ENCODE results near the gene SLC51B. TPM values are rescaled to one million over a fixed set of nuclear protein-coding genes. Genes with fewer than 3 reads are reported as not detected.

SLC51B gene
- total RNA-seq, 1 experiment from 2014 or later: not detected

DNA sequence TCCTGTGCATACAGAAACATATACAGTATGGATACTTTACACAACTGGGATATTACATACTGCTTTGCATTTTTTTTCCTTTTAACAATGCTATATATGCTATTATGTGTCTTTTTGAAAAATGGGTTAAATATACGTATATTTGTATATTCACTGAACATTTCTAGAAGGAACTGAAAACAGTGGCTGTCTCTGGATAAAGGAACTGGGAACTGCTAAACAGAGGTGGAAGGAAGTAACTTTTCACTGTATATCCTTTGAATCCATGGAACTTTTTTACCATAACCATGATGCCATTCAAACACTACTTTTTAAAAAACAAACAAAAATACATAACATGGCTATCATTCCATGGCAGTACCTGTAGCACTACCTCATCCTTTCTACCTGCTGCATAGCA, 17.6 kb upstream of the SLC51B start:
- POLR2A ChIA-PET: no interaction called here
- ATAC-seq (no peak), DNase-seq (ENCODE audit: low read depth, low spot score) (no peak)
- Histone ChIP-seq H3K36me3 (ENCODE audit: control insufficient read depth in 1 of 2, insufficient read depth in 2 of 2, low read length in 2 of 2) (peaks cover 25 to 28% of the 10 kb centered on the region in 2 experiments; a peak in 3 of 4 replicates), H2AFZ (ENCODE audit: low read depth, low read length, poor library complexity, severe bottlenecking) (no peak overlapping the region), H3K4me3 (replicated peaks in 1 of 2; ENCODE audit: low read depth in 1 of 2, low read length in 2 of 2) (no peak overlapping the region), H3K4me1 (ENCODE audit: control insufficient read depth in 1 of 2, insufficient read depth in 2 of 2, low read length in 2 of 2) (peaks cover 7 to 16% of the 10 kb centered on the region in 2 experiments; a peak in 3 of 4 replicates), H3K9me3 (ENCODE audit: control insufficient read depth in 1 of 2, insufficient read depth in 1 of 2, low read depth in 1 of 2, low read length in 2 of 2) (no peaks in the 10 kb centered on the region), H3K4me2 (ENCODE audit: low read length) (peak overlapping the region; percentile 81), H3K9me2 (ENCODE audit: insufficient read depth) (no peaks in the 10 kb centered on the region), H3K9ac (ENCODE audit: low read length) (no peak overlapping the region), H3K27me3 (ENCODE audit: insufficient read depth, low read length) (no peaks in the 10 kb centered on the region), H3K79me2 (ENCODE audit: insufficient read depth, low read length) (peaks cover 20% of the 10 kb centered on the region), H3K27ac (ENCODE audit: low read depth, low read length) (no peak overlapping the region), H4K20me1 (ENCODE audit: insufficient read depth) (no peaks in the 10 kb centered on the region)
- no peak for TF ChIP-seq SIN3A (IDR thresholded peaks at IDR 0.05; ENCODE audit: low read depth)
- no peak for TF ChIP-seq CEBPB (IDR thresholded peaks at IDR 0.05; ENCODE audit: low read depth)
- TF ChIP-seq, protein P1, sequence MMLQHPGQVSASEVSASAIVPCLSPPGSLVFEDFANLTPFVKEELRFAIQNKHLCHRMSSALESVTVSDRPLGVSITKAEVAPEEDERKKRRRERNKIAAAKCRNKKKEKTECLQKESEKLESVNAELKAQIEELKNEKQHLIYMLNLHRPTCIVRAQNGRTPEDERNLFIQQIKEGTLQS (IDR thresholded peaks at IDR 0.05): no peak
- TF ChIP-seq POLR2A (IDR thresholded peaks at IDR 0.05; ENCODE audit: borderline replicate concordance, extremely low read depth, insufficient read depth, insufficient read length): no peak
- TF ChIP-seq, protein P2, sequence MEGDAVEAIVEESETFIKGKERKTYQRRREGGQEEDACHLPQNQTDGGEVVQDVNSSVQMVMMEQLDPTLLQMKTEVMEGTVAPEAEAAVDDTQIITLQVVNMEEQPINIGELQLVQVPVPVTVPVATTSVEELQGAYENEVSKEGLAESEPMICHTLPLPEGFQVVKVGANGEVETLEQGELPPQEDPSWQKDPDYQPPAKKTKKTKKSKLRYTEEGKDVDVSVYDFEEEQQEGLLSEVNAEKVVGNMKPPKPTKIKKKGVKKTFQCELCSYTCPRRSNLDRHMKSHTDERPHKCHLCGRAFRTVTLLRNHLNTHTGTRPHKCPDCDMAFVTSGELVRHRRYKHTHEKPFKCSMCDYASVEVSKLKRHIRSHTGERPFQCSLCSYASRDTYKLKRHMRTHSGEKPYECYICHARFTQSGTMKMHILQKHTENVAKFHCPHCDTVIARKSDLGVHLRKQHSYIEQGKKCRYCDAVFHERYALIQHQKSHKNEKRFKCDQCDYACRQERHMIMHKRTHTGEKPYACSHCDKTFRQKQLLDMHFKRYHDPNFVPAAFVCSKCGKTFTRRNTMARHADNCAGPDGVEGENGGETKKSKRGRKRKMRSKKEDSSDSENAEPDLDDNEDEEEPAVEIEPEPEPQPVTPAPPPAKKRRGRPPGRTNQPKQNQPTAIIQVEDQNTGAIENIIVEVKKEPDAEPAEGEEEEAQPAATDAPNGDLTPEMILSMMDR (IDR thresholded peaks at IDR 0.05 in 2 of 3, conservative IDR thresholded peaks at IDR 0.05 in 1 of 3; ENCODE audit: borderline replicate concordance in 1 of 3, insufficient read depth in 1 of 3, low read depth in 2 of 3, low read length in 2 of 3): no peak
- RAD21 ChIA-PET (ENCODE audit: low non-redundant PET in 1 of 2, low total read pairs in 2 of 2, uncharacterized antibody in 2 of 2, unreplicated experiment in 2 of 2): no interaction called here
- CTCF ChIA-PET: no interaction called here
- intact Hi-C loops (cut with micrococcal nuclease): loop anchor here (10.0 kb wide), 1 partner anchor 293 kb away; no protein-coding TSS in a partner anchor
- BruUV-seq (replicated peaks): no TSS peak

DNA sequence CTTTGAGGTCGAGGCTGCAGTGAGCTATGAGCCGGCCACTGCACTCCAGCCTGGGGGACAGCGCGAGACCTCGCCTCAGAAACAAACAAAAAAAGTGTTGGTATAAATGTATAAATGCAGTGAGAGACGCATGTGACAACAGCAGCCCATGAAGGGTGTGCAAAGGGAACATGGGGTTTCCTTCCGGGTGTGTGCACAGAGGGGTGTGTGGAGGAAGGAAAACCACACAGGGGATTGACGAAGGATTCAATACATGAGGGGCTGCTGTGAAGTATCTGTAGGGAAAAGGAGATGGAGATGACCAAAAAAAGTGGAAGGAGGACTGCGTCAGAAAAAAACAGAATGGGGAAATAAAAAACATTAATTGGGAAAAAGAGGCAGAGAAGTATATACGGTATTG, 16.8 kb upstream of the SLC51B start:
- Histone ChIP-seq H3K79me2 (ENCODE audit: insufficient read depth, low read length) (peaks cover 20% of the 10 kb centered on the region), H3K4me1 (ENCODE audit: control insufficient read depth in 1 of 2, insufficient read depth in 2 of 2, low read length in 2 of 2) (peaks cover 7 to 24% of the 10 kb centered on the region in 2 experiments; a peak in 3 of 4 replicates), H3K4me2 (ENCODE audit: low read length) (peak overlapping the region; percentile 81), H4K20me1 (ENCODE audit: insufficient read depth) (no peaks in the 10 kb centered on the region), H2AFZ (ENCODE audit: low read depth, low read length, poor library complexity, severe bottlenecking) (no peak overlapping the region), H3K27me3 (ENCODE audit: insufficient read depth, low read length) (no peaks in the 10 kb centered on the region), H3K27ac (ENCODE audit: low read depth, low read length) (peak overlapping the region; percentile 72), H3K9ac (ENCODE audit: low read length) (peak overlapping the region; percentile 89), H3K36me3 (ENCODE audit: control insufficient read depth in 1 of 2, insufficient read depth in 2 of 2, low read length in 2 of 2) (peaks cover 19 to 27% of the 10 kb centered on the region in 2 experiments; a peak in 3 of 4 replicates), H3K9me2 (ENCODE audit: insufficient read depth) (no peaks in the 10 kb centered on the region), H3K9me3 (ENCODE audit: control insufficient read depth in 1 of 2, insufficient read depth in 1 of 2, low read depth in 1 of 2, low read length in 2 of 2) (no peaks in the 10 kb centered on the region), H3K4me3 (replicated peaks in 1 of 2; ENCODE audit: low read depth in 1 of 2, low read length in 2 of 2) (peak overlapping the region; percentile 92 to 96)
- POLR2A ChIA-PET: no interaction called here
- DNase-seq (ENCODE audit: low read depth, low spot score) (no peak), ATAC-seq (no peak)
- TSS peak; percentile 42 for BruUV-seq (replicated peaks)
- RAD21 ChIA-PET (ENCODE audit: low non-redundant PET in 1 of 2, low total read pairs in 2 of 2, uncharacterized antibody in 2 of 2, unreplicated experiment in 2 of 2): no interaction called here
- CTCF ChIA-PET: no interaction called here
- intact Hi-C loops (cut with micrococcal nuclease): loop anchor here (10.0 kb wide), 1 partner anchor 294 kb away; no protein-coding TSS in a partner anchor
- TF ChIP-seq, protein P3, sequence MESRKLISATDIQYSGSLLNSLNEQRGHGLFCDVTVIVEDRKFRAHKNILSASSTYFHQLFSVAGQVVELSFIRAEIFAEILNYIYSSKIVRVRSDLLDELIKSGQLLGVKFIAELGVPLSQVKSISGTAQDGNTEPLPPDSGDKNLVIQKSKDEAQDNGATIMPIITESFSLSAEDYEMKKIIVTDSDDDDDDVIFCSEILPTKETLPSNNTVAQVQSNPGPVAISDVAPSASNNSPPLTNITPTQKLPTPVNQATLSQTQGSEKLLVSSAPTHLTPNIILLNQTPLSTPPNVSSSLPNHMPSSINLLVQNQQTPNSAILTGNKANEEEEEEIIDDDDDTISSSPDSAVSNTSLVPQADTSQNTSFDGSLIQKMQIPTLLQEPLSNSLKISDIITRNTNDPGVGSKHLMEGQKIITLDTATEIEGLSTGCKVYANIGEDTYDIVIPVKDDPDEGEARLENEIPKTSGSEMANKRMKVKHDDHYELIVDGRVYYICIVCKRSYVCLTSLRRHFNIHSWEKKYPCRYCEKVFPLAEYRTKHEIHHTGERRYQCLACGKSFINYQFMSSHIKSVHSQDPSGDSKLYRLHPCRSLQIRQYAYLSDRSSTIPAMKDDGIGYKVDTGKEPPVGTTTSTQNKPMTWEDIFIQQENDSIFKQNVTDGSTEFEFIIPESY (IDR thresholded peaks at IDR 0.05; ENCODE audit: extremely low read depth, insufficient replicate concordance, low read length): no peak
- TF ChIP-seq EZH2phosphoT487 (IDR thresholded peaks at IDR 0.05; ENCODE audit: borderline replicate concordance) (no peak), RAD21 (IDR thresholded peaks at IDR 0.05; ENCODE audit: low read depth) (no peak), YY1 (IDR thresholded peaks at IDR 0.05; ENCODE audit: extremely low read depth, insufficient replicate concordance, low read depth, low read length) (no peak), JUND (IDR thresholded peaks at IDR 0.05) (no peak), POLR2AphosphoS5 (IDR thresholded peaks at IDR 0.05; ENCODE audit: low read depth, low read length) (no peak), SIN3A (IDR thresholded peaks at IDR 0.05; ENCODE audit: low read depth) (no peak)
- TF ChIP-seq, protein P4, sequence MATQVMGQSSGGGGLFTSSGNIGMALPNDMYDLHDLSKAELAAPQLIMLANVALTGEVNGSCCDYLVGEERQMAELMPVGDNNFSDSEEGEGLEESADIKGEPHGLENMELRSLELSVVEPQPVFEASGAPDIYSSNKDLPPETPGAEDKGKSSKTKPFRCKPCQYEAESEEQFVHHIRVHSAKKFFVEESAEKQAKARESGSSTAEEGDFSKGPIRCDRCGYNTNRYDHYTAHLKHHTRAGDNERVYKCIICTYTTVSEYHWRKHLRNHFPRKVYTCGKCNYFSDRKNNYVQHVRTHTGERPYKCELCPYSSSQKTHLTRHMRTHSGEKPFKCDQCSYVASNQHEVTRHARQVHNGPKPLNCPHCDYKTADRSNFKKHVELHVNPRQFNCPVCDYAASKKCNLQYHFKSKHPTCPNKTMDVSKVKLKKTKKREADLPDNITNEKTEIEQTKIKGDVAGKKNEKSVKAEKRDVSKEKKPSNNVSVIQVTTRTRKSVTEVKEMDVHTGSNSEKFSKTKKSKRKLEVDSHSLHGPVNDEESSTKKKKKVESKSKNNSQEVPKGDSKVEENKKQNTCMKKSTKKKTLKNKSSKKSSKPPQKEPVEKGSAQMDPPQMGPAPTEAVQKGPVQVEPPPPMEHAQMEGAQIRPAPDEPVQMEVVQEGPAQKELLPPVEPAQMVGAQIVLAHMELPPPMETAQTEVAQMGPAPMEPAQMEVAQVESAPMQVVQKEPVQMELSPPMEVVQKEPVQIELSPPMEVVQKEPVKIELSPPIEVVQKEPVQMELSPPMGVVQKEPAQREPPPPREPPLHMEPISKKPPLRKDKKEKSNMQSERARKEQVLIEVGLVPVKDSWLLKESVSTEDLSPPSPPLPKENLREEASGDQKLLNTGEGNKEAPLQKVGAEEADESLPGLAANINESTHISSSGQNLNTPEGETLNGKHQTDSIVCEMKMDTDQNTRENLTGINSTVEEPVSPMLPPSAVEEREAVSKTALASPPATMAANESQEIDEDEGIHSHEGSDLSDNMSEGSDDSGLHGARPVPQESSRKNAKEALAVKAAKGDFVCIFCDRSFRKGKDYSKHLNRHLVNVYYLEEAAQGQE (IDR thresholded peaks at IDR 0.05; ENCODE audit: low read depth): no peak

Measured in HCT116 (cell line).